HepG2 (cell line): ENCODE data around the gene MRGPRF. TPM values are rescaled to one million over a fixed set of nuclear protein-coding genes. Genes with fewer than 3 reads are reported as not detected.

Experiments used
- ATAC-seq: fragments of 200-7000 bp; cut with Tn5 transposase; 3 replicates; pipeline ENCODE4 v1.9.1; 2020; ENCODE audit warnings: mild to moderate bottlenecking, moderate library complexity
- BruUV-seq: library from RNA; stranded (reverse); fragments of 400-500 nt; replicated peaks from 2 replicates; lab custom pipeline; 2021; lab: Mats Ljungman, UMichigan
- CTCF ChIA-PET: fragments of 300-600 bp; formaldehyde crosslinking; extraction: SDS; loops from one replicate; lab custom pipeline; 2021; ENCODE audit warnings: low total read pairs, inconsistent platforms, low intra/inter-chr PET ratio; lab: Yijun Ruan, JAX
- POLR2A ChIA-PET: fragments of 350-600 bp; sonication (Branson Sonifier 250); formaldehyde crosslinking; loops from one replicate; lab custom pipeline; 2020; ENCODE audit warnings: antibody characterized with exemption, inconsistent platforms; lab: Yijun Ruan, JAX
- DNase-seq: peaks from one replicate; pipeline ENCODE4 v3.0.0-alpha.2; 2015; ENCODE audit warnings: low spot score
- FAIRE-seq: peaks from 3 replicates; lab custom pipeline; 2011; peaks lifted over from hg19 to GRCh38; lab: Jason Lieb, UNC
- H2AFZ ChIP-seq: one replicate; pipeline ENCODE4 v1.6.1; 2011; ENCODE audit warnings: low read length, inconsistent platforms
- H3K27ac ChIP-seq: fragments of 300-600 bp; 3 replicates; pipeline ENCODE4 v1.8.0; 2011; ENCODE audit warnings: mixed run types, mild to moderate bottlenecking, mixed read lengths, low read length, inconsistent platforms; ENCODE audit not compliant: insufficient read depth; ENCODE audit errors: extremely low read length
- H3K27me3 ChIP-seq, 2 experiments: fragments of 200-600 bp in 1 of 2; 2 replicates in 1 of 2; 3 replicates in 1 of 2; pipeline versions ENCODE4 v1.6.0 to v1.8.0; 2011; ENCODE audit warnings: low read length in 2 of 2, mild to moderate bottlenecking in 2 of 2, moderate library complexity in 2 of 2, inconsistent platforms in 1 of 2; ENCODE audit not compliant: insufficient read depth in 2 of 2, control insufficient read depth in 1 of 2
- H3K36me3 ChIP-seq, 2 experiments: fragments of 200-600 bp in 1 of 2; replicated peaks in 1 of 2; 2 replicates in 1 of 2; 3 replicates in 1 of 2; pipeline versions ENCODE4 v1.5.1 to v1.8.0; 2011; ENCODE audit warnings: low read length in 2 of 2, inconsistent platforms in 1 of 2; ENCODE audit not compliant: insufficient read depth in 2 of 2, control insufficient read depth in 1 of 2
- H3K4me1 ChIP-seq: 2 replicates; pipeline ENCODE4 v1.5.1; 2012; ENCODE audit warnings: low read length, inconsistent platforms; ENCODE audit not compliant: insufficient read depth
- H3K4me2 ChIP-seq: 2 replicates; pipeline ENCODE4 v1.6.0; 2011; ENCODE audit warnings: low read depth, low read length, inconsistent platforms
- H3K4me3 ChIP-seq, 3 experiments: fragments of 200-600 bp in 1 of 3; sonication (generic), shearing (Covaris generic) in 1 of 3; replicated peaks in 1 of 3; 2 replicates each; pipeline ENCODE4 v1.5.1; 2011 to 2016; ENCODE audit warnings: low read length in 3 of 3, inconsistent platforms in 2 of 3, low read depth in 2 of 3, mild to moderate bottlenecking in 2 of 3, control low read depth in 1 of 3, mixed read lengths in 1 of 3; ENCODE audit not compliant: insufficient read depth in 1 of 3
- H3K79me2 ChIP-seq: one replicate; pipeline ENCODE4 v1.6.1; 2011; ENCODE audit warnings: low read length, inconsistent platforms; ENCODE audit not compliant: insufficient read depth
- H3K9ac ChIP-seq: 2 replicates; pipeline ENCODE4 v1.6.0; 2011; ENCODE audit warnings: mild to moderate bottlenecking, low read depth, low read length, inconsistent platforms; ENCODE audit not compliant: insufficient read depth
- H3K9me3 ChIP-seq: 2 replicates; pipeline ENCODE4 v1.5.1; 2012; ENCODE audit warnings: mild to moderate bottlenecking, low read length
- H4K20me1 ChIP-seq: 2 replicates; pipeline ENCODE4 v1.6.0; 2011; ENCODE audit warnings: inconsistent platforms, mild to moderate bottlenecking, low read length, moderate library complexity; ENCODE audit not compliant: insufficient read depth
- ARHGAP35 ChIP-seq: sonication (generic); formaldehyde crosslinking; IDR thresholded peaks from 2 replicates; pipeline ENCODE4 v1.9.0; 2022; ENCODE audit warnings: mild to moderate bottlenecking, inconsistent platforms, moderate library complexity, missing genetic modification reagents, borderline replicate concordance
- CHD4 ChIP-seq: fragments of 200-600 bp; sonication (generic); IDR thresholded peaks from 2 replicates; pipeline ENCODE4 v1.7.0; 2017; ENCODE audit warnings: mild to moderate bottlenecking, low read length, borderline replicate concordance
- HCFC1 ChIP-seq: fragments of 150-350 bp; IDR thresholded peaks from 2 replicates; pipeline ENCODE4 v1.6.1; 2014; ENCODE audit warnings: low read depth, low read length
- HNRNPL ChIP-seq: fragments of 200-400 bp; formaldehyde crosslinking; IDR thresholded peaks from 2 replicates; pipeline ENCODE4 v1.6.1; 2017; ENCODE audit warnings: mild to moderate bottlenecking, low read depth, low read length
- JARID2 ChIP-seq: sonication (generic); formaldehyde crosslinking; IDR thresholded peaks from 2 replicates; pipeline ENCODE4 v1.8.1; 2023; ENCODE audit warnings: missing genetic modification reagents, inconsistent platforms; ENCODE audit not compliant: insufficient replicate concordance
- KDM2A ChIP-seq: sonication (generic); formaldehyde crosslinking; IDR thresholded peaks from 2 replicates; pipeline ENCODE4 v1.4.0; 2020; ENCODE audit warnings: low read depth, missing genetic modification reagents, borderline replicate concordance
- KLF15 ChIP-seq: sonication (generic); formaldehyde crosslinking; IDR thresholded peaks from 2 replicates; pipeline ENCODE4 v1.8.1; 2023; ENCODE audit warnings: borderline replicate concordance, mild to moderate bottlenecking, inconsistent platforms, missing genetic modification reagents, mixed read lengths
- PAXIP1 ChIP-seq: sonication (generic); formaldehyde crosslinking; conservative IDR thresholded peaks from 2 replicates; pipeline ENCODE4 v1.4.0; 2020; ENCODE audit warnings: mild to moderate bottlenecking, missing genetic modification reagents, moderate library complexity
- RARA ChIP-seq: IDR thresholded peaks from 2 replicates; pipeline ENCODE4 v1.6.1; 2016; ENCODE audit warnings: missing genetic modification reagents, missing compliant biosample characterization
- TCF7 ChIP-seq: sonication (generic); IDR thresholded peaks from 2 replicates; pipeline ENCODE4 v1.6.1; 2016; ENCODE audit warnings: antibody characterized with exemption, low read depth
- ZFP37 ChIP-seq: sonication (generic); formaldehyde crosslinking; IDR thresholded peaks from 2 replicates; pipeline ENCODE4 v1.4.0; 2020; ENCODE audit warnings: missing genetic modification reagents, borderline replicate concordance
- ZNF788 ChIP-seq: sonication (generic); formaldehyde crosslinking; IDR thresholded peaks from 2 replicates; pipeline ENCODE4 v1.5.0; 2020; ENCODE audit warnings: mild to moderate bottlenecking, missing genetic modification reagents, borderline replicate concordance
- ZSCAN30 ChIP-seq: sonication (generic); formaldehyde crosslinking; IDR thresholded peaks from 2 replicates; pipeline ENCODE4 v1.5.0; 2020; ENCODE audit warnings: mild to moderate bottlenecking, missing genetic modification reagents
- WGBS: methylation state at CpG from one replicate; pipeline ENCODE4 v1.1.6; 2017; ENCODE audit warnings: low lambda C conversion rate; 5-methylcytosine and 5-hydroxymethylcytosine counted together
- in situ Hi-C: cut with HindIII; loops from 2 replicates; pipeline ENCODE4 v1.10.0; 2017; ENCODE audit warnings: low pct_unique_long_range_greater_than_20kb; ENCODE audit not compliant: extremely low pct_ligation_motif_present
- intact Hi-C: fragments of 100-400 bp; cut with micrococcal nuclease; formaldehyde crosslinking; loops from one replicate; pipeline ENCODE4 v1.10.0; 2022; ENCODE audit not compliant: unreplicated experiment
- polyA plus RNA-seq, 8 experiments: library from polyadenylated mRNA; depleted of rRNA in 3 of 8; stranded (reverse) in 7 of 8; unstranded in 1 of 8; fragments of >200 nt; fragmentation: Illumina TruSeq in 4 of 8; extraction: Trizol in 4 of 8; gene quantifications; 2 replicates each; pipeline versions ENCODE4 v1.2.1 to v1.2.3, GENCODE V29; 2011 to 2016; ENCODE audit warnings: low read depth in 4 of 8, missing spikeins in 1 of 8, mixed read lengths in 1 of 8; ENCODE audit not compliant: insufficient read depth in 1 of 8
- total RNA-seq, 5 experiments: library from RNA; depleted of rRNA; stranded (reverse); fragments of >200 nt; fragmentation: Illumina TruSeq; extraction: Trizol; gene quantifications; 2 replicates each; pipeline ENCODE4 v1.2.3, GENCODE V29; 2016; ENCODE audit warnings: low read depth in 1 of 5
- TF ChIP-seq, protein P1 (sequence below): sonication (generic); formaldehyde crosslinking; IDR thresholded peaks from 2 replicates; pipeline ENCODE4 v1.5.0; 2020; ENCODE audit warnings: mild to moderate bottlenecking, missing genetic modification reagents, borderline replicate concordance
- TF ChIP-seq, protein P2 (sequence below): sonication (generic); formaldehyde crosslinking; IDR thresholded peaks from 2 replicates; pipeline ENCODE4 v1.4.0; 2020; ENCODE audit warnings: low read depth, mild to moderate bottlenecking, missing genetic modification reagents

MRGPRF gene
- total and polyA plus RNA-seq, 2 of the 13 experiments (the other 11 are each of a cell fraction or from before 2014, with no cell fraction given): not detected

DNA sequence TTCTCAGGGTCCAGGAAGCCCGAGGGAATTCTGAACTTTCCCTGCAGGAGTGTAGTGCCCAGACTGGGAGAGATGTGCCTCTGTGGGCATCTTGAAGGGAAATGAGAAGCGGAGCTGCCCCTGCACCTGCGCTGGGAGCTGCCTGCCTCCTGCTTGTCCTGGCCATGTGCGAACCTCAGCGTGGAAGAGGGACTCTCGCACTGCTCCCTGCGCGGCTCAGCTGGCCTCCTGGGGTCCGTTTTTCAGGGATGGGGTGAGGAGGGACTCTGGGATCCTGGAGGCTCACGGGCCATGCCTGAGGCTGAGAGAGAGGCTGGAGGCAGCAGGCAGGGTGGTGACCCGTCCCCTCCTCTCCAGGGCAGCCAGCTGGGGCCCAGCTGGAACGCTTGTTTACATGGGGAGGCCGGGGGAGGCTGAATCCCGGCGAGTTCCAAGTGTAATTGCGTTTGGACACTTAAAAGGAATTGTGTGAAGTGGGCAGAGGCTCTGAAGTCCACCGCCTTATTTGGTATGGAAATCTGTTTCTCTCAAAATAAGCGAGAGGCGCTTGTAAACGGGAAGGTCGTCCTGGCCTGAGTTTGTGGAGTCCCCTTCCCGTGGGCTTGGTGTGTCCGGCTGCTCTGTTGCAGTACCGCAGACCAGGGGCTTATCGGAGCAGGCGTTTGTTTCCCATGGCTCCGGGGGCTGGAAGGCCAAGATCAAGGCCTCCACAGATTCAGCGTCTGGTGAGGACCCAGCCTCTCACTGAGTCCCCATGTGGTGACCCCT, 1.2 kb upstream of the MRGPRF start:
- H4K20me1 ChIP-seq: no peaks in the 10 kb centered on the region
- no peaks in the 10 kb centered on the region for H3K79me2 ChIP-seq
- H3K27me3 ChIP-seq: peaks cover 20 to 47% of the 10 kb centered on the region in 2 experiments
- BruUV-seq: no TSS peak
- DNase-seq (peak; percentile 13), FAIRE-seq (no peak), ATAC-seq (peak; percentile 37)
- ChIA-PET POLR2A (no interaction called here), CTCF (no interaction called here)
- WGBS: 3% methylated on average over 7 of the region's 28 CpGs
- no peaks in the 10 kb centered on the region for H3K9me3 ChIP-seq
- intact Hi-C loops (no loop called here), in situ Hi-C loops (no loop called here)
- no peak overlapping the region for H2AFZ ChIP-seq
- peak overlapping the region in 1 of 3 experiments; percentile 31; a peak in 1 of 6 replicates for H3K4me3 ChIP-seq
- no peak overlapping the region for H3K9ac ChIP-seq
- peak overlapping the region; percentile 51 for H3K4me2 ChIP-seq
- H3K36me3 ChIP-seq: no peaks in the 10 kb centered on the region
- H3K27ac ChIP-seq: no peak overlapping the region
- H3K4me1 ChIP-seq: peaks cover 26% of the 10 kb centered on the region
- TF ChIP-seq PAXIP1 (peak; percentile 73), CHD4 (no peak), JARID2 (CRISPR knock-in tag) (no peak), HCFC1 (no peak), KLF15 (CRISPR knock-in tag) (no peak), TCF7 (peak; percentile 66), KDM2A (CRISPR knock-in tag) (peak; percentile 27; the same call in 1 of the 2 replicates), ARHGAP35 (CRISPR knock-in tag) (no peak), RARA (CRISPR knock-in tag) (peak; percentile 10; the same call in 1 of the 2 replicates), ZNF788 (no peak; the same call in 1 of the 2 replicates), HNRNPL (0 out of 2 replicates have a peak, but pooled peaks have one; percentile 29), ZSCAN30 (no peak), ZFP37 (CRISPR knock-in tag) (no peak)
- TF ChIP-seq, protein P1, sequence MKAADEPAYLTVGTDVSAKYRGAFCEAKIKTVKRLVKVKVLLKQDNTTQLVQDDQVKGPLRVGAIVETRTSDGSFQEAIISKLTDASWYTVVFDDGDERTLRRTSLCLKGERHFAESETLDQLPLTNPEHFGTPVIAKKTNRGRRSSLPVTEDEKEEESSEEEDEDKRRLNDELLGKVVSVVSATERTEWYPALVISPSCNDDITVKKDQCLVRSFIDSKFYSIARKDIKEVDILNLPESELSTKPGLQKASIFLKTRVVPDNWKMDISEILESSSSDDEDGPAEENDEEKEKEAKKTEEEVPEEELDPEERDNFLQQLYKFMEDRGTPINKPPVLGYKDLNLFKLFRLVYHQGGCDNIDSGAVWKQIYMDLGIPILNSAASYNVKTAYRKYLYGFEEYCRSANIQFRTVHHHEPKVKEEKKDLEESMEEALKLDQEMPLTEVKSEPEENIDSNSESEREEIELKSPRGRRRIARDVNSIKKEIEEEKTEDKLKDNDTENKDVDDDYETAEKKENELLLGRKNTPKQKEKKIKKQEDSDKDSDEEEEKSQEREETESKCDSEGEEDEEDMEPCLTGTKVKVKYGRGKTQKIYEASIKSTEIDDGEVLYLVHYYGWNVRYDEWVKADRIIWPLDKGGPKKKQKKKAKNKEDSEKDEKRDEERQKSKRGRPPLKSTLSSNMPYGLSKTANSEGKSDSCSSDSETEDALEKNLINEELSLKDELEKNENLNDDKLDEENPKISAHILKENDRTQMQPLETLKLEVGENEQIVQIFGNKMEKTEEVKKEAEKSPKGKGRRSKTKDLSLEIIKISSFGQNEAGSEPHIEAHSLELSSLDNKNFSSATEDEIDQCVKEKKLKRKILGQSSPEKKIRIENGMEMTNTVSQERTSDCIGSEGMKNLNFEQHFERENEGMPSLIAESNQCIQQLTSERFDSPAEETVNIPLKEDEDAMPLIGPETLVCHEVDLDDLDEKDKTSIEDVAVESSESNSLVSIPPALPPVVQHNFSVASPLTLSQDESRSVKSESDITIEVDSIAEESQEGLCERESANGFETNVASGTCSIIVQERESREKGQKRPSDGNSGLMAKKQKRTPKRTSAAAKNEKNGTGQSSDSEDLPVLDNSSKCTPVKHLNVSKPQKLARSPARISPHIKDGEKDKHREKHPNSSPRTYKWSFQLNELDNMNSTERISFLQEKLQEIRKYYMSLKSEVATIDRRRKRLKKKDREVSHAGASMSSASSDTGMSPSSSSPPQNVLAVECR: peak; percentile 51; the same call in 1 of the 2 replicates
- TF ChIP-seq, protein P2, sequence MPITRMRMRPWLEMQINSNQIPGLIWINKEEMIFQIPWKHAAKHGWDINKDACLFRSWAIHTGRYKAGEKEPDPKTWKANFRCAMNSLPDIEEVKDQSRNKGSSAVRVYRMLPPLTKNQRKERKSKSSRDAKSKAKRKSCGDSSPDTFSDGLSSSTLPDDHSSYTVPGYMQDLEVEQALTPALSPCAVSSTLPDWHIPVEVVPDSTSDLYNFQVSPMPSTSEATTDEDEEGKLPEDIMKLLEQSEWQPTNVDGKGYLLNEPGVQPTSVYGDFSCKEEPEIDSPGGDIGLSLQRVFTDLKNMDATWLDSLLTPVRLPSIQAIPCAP (CRISPR knock-in tag): no peak
